ENCODE data around the gene PPBP.

DNA sequence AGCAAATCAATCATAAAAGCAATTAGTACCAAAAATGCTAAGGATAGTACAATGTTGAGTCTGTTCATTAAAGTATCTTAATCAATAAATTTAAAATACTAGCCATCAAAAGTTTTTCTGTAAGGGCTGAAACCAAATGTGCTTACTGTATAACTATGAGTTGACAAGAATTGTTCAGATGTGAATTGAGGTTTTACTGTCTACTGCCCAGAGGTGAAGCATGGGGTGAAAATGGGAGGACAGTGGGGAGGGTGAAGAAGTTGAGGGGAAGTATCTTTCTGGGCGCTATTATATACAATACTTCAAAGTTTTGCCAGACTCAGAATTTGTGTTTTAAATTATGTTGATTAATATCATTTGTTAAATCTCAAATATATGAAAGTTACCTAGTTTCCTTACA, 4.1 kb upstream of the PPBP start:
- TF ChIP-seq FOXA1 (IDR thresholded peaks at IDR 0.05) (no peak), NFRKB (IDR thresholded peaks at IDR 0.05) (no peak), ARNT (IDR thresholded peaks at IDR 0.05) (no peak), FOXK2 (IDR thresholded peaks at IDR 0.05) (no peak), CTBP1 (IDR thresholded peaks at IDR 0.05; ENCODE audit: borderline replicate concordance) (no peak), PKNOX1 (IDR thresholded peaks at IDR 0.05) (no peak), SP1 (IDR thresholded peaks at IDR 0.05) (no peak), TARDBP (IDR thresholded peaks at IDR 0.05) (no peak), LEF1 (IDR thresholded peaks at IDR 0.05; ENCODE audit: borderline replicate concordance) (no peak), BHLHE40 (IDR thresholded peaks at IDR 0.05; ENCODE audit: borderline replicate concordance) (no peak), L3MBTL2 (conservative IDR thresholded peaks at IDR 0.05) (no peak)
